Measurements from ENCODE around the gene RTL9. TPM values are rescaled to one million over a fixed set of nuclear protein-coding genes. Genes with fewer than 3 reads are reported as not detected.

RTL9 gene
- total and polyA plus RNA-seq, 9 of the 15 experiments (the other 6 are each of a cell fraction or from before 2014, with no cell fraction given) = 0.04 to 0.35 (median 0.13) TPM; not detected in 1

- POLR2A ChIA-PET = no interaction called here
- TF ChIP-seq TEAD2 (tag; IDR thresholded peaks at IDR 0.05) (no peak), SAFB2 (IDR thresholded peaks at IDR 0.05; ENCODE audit: borderline replicate concordance, low read depth, low read length, severe bottlenecking) (no peak), FOSL1 (tag; conservative IDR thresholded peaks at IDR 0.05) (peak; percentile 79), SAP30 (IDR thresholded peaks at IDR 0.05; ENCODE audit: borderline replicate concordance, insufficient read depth, low read depth, low read length, poor library complexity, severe bottlenecking) (no peak), RBFOX2 (IDR thresholded peaks at IDR 0.05; ENCODE audit: low read depth, low read length) (no peak), TAL1 (IDR thresholded peaks at IDR 0.05) (peak; percentile 39; the same call in 1 of the 2 replicates), RB1 (IDR thresholded peaks at IDR 0.05; ENCODE audit: low read depth) (no peak), FOXO4 (CRISPR knock-in tag; IDR thresholded peaks at IDR 0.05) (no peak), NCOR1 (IDR thresholded peaks at IDR 0.05) (peak; percentile 79), TEAD4 (IDR thresholded peaks at IDR 0.05; ENCODE audit: low read length) (peak; percentile 79), TEAD4 (CRISPR knock-in tag; IDR thresholded peaks at IDR 0.05; ENCODE audit: borderline replicate concordance) (no peak), SMAD2 (IDR thresholded peaks at IDR 0.05; ENCODE audit: low read depth, low read length) (no peak), BRD9 (IDR thresholded peaks at IDR 0.05; ENCODE audit: low read depth, partially characterized antibody) (no peak), CBFA2T2 (conservative IDR thresholded peaks at IDR 0.05) (peak; percentile 79), CTBP1 (IDR thresholded peaks at IDR 0.05; ENCODE audit: borderline replicate concordance) (no peak), SMARCA4 (IDR thresholded peaks at IDR 0.05) (0 out of 2 replicates have a peak, but pooled peaks have one; percentile 21), CTCF (IDR thresholded peaks at IDR 0.05 in 2 of 3, conservative IDR thresholded peaks at IDR 0.05 in 1 of 3; ENCODE audit: insufficient read depth in 2 of 3, low read depth in 1 of 3, low read length in 3 of 3) (no peak), E2F3 (CRISPR knock-in tag; IDR thresholded peaks at IDR 0.05) (no peak), CBFA2T3 (IDR thresholded peaks at IDR 0.05) (peak; percentile 87), ATF6 (CRISPR knock-in tag; IDR thresholded peaks at IDR 0.05) (no peak)
Measured at GRCh38 chrX:110363244-110363643, 4.6 kb downstream of the RTL9 start.

More at GRCh38 chrX:110363244-110363643, 4.6 kb downstream of the RTL9 start:
- H3K9me3 ChIP-seq (replicated peaks; ENCODE audit: control insufficient read depth, insufficient read depth, low read depth, low read length) = no peaks in the 10 kb centered on the region
- no peak overlapping the region; the same call in 1 of the 2 replicates for H3K4me2 ChIP-seq (ENCODE audit: insufficient read depth, low read length)
- no peak overlapping the region for H3K9ac ChIP-seq (ENCODE audit: insufficient read depth in 1 of 2, low read depth in 2 of 2, low read length in 2 of 2)
- FAIRE-seq (peak; percentile 44), DNase-seq (ENCODE audit: extremely low read depth in 1 of 4, low spot score in 3 of 4) (peak; percentile 17 to 49 (median 29)), ATAC-seq (peak; percentile 37; the same call in 2 of the 3 replicates)
- H3K9me1 ChIP-seq (ENCODE audit: control insufficient read depth, insufficient read depth, low read length) = no peaks in the 10 kb centered on the region
- H3K79me2 ChIP-seq (ENCODE audit: control insufficient read depth, insufficient read depth, low read length) = no peaks in the 10 kb centered on the region
- no TSS peak for BruUV-seq (replicated peaks)
- CTCF ChIA-PET (ENCODE audit: low intra/inter-chr PET ratio) = no interaction called here
- in situ Hi-C loops (cut with MboI) = no loop called here
- H3K4me1 ChIP-seq (replicated peaks in 1 of 2; ENCODE audit: control insufficient read depth in 2 of 2, insufficient read depth in 2 of 2, low read length in 2 of 2) = peaks cover 4 to 23% of the 10 kb centered on the region in 2 experiments; a peak in 3 of 5 replicates
- H3K36me3 ChIP-seq (ENCODE audit: control insufficient read depth, insufficient read depth, low read length) = no peaks in the 10 kb centered on the region
- H3K4me3 ChIP-seq = no peak overlapping the region
- no peaks in the 10 kb centered on the region for H3K27me3 ChIP-seq (ENCODE audit: control insufficient read depth in 2 of 2, insufficient read depth in 2 of 2, low read length in 2 of 2)
- H4K20me1 ChIP-seq (replicated peaks; ENCODE audit: control insufficient read depth, insufficient read depth, low read length) = no peaks in the 10 kb centered on the region
- peak overlapping the region; percentile 3; the same call in 1 of the 2 replicates for H2AFZ ChIP-seq (ENCODE audit: low read depth, low read length)
- H3K27ac ChIP-seq (ENCODE audit: extremely low read depth, low read depth, low read length) = peak overlapping the region; percentile 25; the same call in 1 of the 3 replicates
- intact Hi-C loops (cut with micrococcal nuclease) = loop anchor here (5.0 kb wide), 1 partner anchor 39 kb away; no protein-coding TSS in a partner anchor
- WGBS (ENCODE audit: insufficient coverage, low coverage, missing lambda C conversion rate) = 0% methylated on average over 1 of the region's 1 CpG

Data from K562 (cell line).